Erythroblast (primary cell): ENCODE measurements around the gene TNFRSF19.

ENCODE experiments used
- GATA1 ChIP-seq: IDR thresholded peaks from 2 replicates; pipeline ENCODE4 v1.6.1; 2011; ENCODE audit warnings: low read depth, mild to moderate bottlenecking, control low read depth, low read length, moderate library complexity
- POLR2A ChIP-seq: IDR thresholded peaks from 2 replicates; pipeline ENCODE4 v1.6.1; 2011; ENCODE audit warnings: mild to moderate bottlenecking, low read length

DNA sequence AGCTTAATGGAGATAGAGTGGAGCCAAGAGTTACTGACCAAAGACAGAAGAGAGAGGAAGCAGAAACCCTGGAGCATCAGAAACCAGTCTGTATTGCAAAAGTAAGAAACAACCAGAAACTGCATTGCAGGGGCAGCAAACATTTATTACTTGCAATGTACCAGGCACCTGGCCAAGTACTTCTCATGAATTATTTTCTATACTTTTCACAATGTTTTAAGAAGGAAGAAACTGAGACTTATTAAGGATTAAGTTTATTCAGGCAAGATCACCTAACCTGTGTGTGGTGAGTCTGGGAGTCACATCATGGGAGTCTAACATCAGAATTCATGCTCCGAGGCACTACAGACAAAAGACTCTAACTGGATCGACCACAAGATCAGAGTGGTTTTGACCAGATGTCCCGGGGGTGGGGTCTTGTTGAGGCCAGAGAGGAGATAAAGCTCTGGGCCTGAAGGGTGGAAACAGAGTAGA is 47.4 kb downstream of the TNFRSF19 start:
- TF ChIP-seq POLR2A = no peak
- no peak for TF ChIP-seq GATA1
